NCI-H2227 (cell line): ENCODE results near the gene ST6GALNAC6.
"Not testable (repeated sequence)": the region's sequence is repeated elsewhere in the genome, so short reads cannot be mapped to it uniquely, and the experiment has no call there.

Source experiments
- DNase-seq: peaks from one replicate; lab custom pipeline; 2025; ENCODE audit not compliant: unreplicated experiment; lab: John Stamatoyannopoulos, UW

ST6GALNAC6 gene

DNA sequence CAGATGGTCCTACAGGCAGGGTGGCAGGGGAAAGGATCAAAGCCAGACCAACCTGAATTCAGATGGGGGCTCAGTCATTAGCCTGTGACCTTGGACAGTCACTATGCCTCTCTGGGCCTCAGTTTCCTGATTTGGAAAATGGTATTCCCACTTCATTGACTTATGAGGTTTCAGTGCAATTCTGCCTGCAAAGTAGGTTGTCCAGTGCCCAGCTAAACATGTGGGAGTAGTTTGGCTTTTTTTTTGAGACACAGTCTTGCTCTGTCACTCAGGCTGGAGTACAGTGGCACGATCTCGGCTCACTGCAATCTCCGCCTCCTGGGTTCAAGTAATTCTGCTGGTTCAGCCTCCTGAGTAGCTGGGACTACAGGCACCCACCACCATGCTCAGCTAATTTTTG is 62.8 kb downstream of the ST6GALNAC6 start:
- not testable (repeated sequence) for DNase-seq

DNA sequence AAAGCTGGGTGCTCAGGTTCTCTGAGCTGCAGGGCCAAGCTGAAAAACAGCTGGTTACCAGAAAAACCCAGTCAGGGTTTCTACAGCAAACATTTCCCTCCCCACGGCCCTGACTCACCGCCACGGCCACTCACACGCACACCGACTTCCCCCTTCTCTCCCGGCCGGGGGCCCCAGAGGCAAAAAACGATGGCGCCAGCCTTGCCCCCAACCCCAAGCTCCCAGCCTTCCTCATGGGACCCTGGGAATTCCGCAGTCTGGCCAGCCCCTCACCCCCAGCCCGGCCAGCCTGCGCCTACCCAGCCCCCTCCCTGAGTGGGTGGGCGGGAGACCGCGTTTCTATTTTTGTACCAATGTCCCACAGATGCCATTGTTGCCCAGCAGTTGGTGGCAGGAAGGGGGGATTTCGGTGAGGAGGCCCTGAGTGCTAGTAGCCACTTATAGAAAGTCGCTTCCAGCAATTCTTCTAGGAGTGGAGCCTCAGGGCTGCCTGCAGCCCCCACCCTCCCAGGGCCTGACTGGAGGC is 63.3 kb downstream of the ST6GALNAC6 start:
- DNase-seq, result no peak
